BE2C (cell line): Measurements from ENCODE around the gene DENND1A.

Experiments used
- DNase-seq: peaks from one replicate; pipeline ENCODE4 v3.0.0-alpha.2; 2020
- H3K27me3 ChIP-seq: fragments of 250-450 bp; sonication (Bioruptor Pico); 2 replicates; pipeline ENCODE4 v1.5.1; 2020; ENCODE audit warnings: mild to moderate bottlenecking
- H3K36me3 ChIP-seq: fragments of 250-450 bp; sonication (Bioruptor Pico); 2 replicates; pipeline ENCODE4 v1.5.1; 2020; ENCODE audit warnings: mild to moderate bottlenecking
- H3K4me1 ChIP-seq: fragments of 250-450 bp; sonication (Bioruptor Pico); 2 replicates; pipeline ENCODE4 v1.5.1; 2020
- H3K4me3 ChIP-seq: 2 replicates; pipeline ENCODE4 v1.5.1; 2011; ENCODE audit warnings: low read depth, low read length
- H3K9me3 ChIP-seq: fragments of 250-450 bp; sonication (Bioruptor Pico); 2 replicates; pipeline ENCODE4 v1.5.1; 2020
- TF ChIP-seq, protein P1 (sequence below): IDR thresholded peaks from 2 replicates; pipeline ENCODE4 v1.5.1; 2012; ENCODE audit warnings: mild to moderate bottlenecking, low read depth, low read length

DENND1A gene

GRCh38 chr9:123407217-123407851, 522.6 kb downstream of the DENND1A start:
- Histone ChIP-seq H3K27me3 (no peaks in the 10 kb centered on the region), H3K9me3 (no peaks in the 10 kb centered on the region), H3K4me3 (peak overlapping the region; percentile 34), H3K4me1 (peaks cover 11% of the 10 kb centered on the region), H3K36me3 (no peaks in the 10 kb centered on the region)
- peak; percentile 40 for DNase-seq
- TF ChIP-seq, protein P1, sequence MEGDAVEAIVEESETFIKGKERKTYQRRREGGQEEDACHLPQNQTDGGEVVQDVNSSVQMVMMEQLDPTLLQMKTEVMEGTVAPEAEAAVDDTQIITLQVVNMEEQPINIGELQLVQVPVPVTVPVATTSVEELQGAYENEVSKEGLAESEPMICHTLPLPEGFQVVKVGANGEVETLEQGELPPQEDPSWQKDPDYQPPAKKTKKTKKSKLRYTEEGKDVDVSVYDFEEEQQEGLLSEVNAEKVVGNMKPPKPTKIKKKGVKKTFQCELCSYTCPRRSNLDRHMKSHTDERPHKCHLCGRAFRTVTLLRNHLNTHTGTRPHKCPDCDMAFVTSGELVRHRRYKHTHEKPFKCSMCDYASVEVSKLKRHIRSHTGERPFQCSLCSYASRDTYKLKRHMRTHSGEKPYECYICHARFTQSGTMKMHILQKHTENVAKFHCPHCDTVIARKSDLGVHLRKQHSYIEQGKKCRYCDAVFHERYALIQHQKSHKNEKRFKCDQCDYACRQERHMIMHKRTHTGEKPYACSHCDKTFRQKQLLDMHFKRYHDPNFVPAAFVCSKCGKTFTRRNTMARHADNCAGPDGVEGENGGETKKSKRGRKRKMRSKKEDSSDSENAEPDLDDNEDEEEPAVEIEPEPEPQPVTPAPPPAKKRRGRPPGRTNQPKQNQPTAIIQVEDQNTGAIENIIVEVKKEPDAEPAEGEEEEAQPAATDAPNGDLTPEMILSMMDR = no peak

- Histone ChIP-seq H3K4me3 (peak overlapping the region; percentile 34; the same call in 1 of the 2 replicates), H3K9me3 (no peaks in the 10 kb centered on the region), H3K27me3 (no peaks in the 10 kb centered on the region), H3K4me1 (peaks cover 11% of the 10 kb centered on the region), H3K36me3 (no peaks in the 10 kb centered on the region)
- peak; percentile 47 for DNase-seq
- TF ChIP-seq, protein P1 = no peak
Measured at GRCh38 chr9:123406691-123407216, 523.2 kb downstream of the DENND1A start.

DNA sequence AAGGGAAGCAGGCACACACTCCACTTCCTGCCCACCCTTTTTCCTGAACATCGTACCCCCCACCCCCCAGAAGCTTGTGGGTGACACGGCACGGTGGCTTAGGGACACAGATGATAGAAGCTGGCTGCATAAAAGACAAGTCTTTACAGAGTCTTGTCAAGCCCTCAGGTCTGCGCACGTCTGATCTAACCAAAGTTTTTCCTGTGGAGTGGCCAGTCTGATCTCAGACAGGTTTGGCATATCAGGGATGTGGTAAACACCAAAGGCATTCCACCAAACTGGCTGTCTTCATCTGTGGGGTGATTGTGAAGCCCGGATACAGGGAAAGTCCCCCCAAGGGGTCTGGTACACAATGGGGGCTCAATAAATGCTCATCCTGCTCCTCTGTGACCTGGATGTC, 523.9 kb downstream of the DENND1A start:
- Histone ChIP-seq H3K4me3 (no peak overlapping the region), H3K36me3 (no peaks in the 10 kb centered on the region), H3K9me3 (no peaks in the 10 kb centered on the region), H3K4me1 (peaks cover 11% of the 10 kb centered on the region), H3K27me3 (no peaks in the 10 kb centered on the region)
- DNase-seq = no peak
- TF ChIP-seq, protein P1 = no peak

GRCh38 chr9:123402981-123403509, 526.9 kb downstream of the DENND1A start:
- Histone ChIP-seq H3K4me3 (no peak overlapping the region), H3K36me3 (no peaks in the 10 kb centered on the region), H3K27me3 (no peaks in the 10 kb centered on the region), H3K9me3 (no peaks in the 10 kb centered on the region), H3K4me1 (peaks cover 11% of the 10 kb centered on the region)
- TF ChIP-seq, protein P1 = no peak
- DNase-seq = no peak

DNA sequence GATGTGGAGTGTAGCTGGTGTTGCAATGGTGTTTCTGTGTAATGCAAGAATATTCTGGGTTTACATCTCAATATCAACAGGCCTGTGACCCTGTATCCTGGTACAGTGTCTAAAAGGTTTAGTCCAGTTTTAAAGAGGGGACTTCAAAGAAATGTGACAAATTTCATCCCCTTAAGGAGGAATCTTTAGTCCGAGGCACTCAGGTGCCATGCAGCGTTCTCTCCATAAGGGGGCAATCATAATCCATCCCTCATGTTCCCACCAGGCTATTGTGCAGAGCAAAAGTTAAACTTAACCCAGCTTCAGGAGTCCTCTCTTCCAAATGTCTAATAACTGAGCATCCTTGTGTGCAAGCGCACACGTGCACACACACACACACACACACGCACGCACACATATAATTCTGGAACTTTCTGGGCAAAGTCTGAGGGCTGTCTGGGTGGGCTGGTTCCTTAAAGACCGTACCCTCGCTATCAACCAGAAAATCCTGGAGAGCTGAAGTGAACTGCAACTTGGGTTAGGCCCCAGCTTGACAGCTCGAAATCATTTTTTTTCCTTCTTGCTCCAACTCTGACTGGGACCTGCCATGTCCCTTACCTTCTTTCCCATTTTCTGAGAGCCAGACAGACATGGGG, 527.9 kb downstream of the DENND1A start:
- peak; percentile 52 for DNase-seq
- Histone ChIP-seq H3K4me1 (peaks cover 6% of the 10 kb centered on the region), H3K36me3 (no peaks in the 10 kb centered on the region), H3K9me3 (no peaks in the 10 kb centered on the region), H3K4me3 (no peak overlapping the region), H3K27me3 (no peaks in the 10 kb centered on the region)
- TF ChIP-seq, protein P1 = peak; percentile 98

DNA sequence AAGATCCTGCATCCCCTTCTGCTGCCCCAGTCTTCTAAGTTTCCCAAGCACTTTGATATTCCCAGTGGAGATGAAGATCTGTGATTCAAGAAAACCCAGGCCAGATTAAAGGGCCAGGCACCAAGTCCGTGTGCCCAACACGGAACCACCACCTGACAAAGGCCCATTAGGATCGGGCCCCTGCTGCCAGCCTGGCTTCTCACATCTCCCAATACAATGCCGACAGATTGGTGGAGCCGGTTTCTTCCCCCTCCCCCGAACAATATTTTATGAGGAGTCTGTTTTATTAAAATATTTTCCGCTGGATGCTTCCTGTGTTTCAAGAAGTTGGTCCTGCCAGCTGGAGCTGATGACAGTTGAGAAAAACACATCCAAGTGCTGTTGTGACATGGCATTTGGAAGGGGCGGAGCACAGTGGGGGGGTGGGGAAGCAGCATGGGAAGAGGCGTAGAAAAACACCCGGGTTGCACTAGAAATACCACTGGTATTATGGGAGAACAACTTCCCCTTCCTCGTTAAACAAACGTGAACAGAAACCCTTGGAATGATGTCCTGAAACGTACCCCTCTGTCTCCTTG, 528.9 kb downstream of the DENND1A start:
- H3K4me1 ChIP-seq = no peaks in the 10 kb centered on the region
- H3K4me3 ChIP-seq = no peak overlapping the region
- H3K36me3 ChIP-seq = no peaks in the 10 kb centered on the region
- H3K9me3 ChIP-seq = no peaks in the 10 kb centered on the region
- TF ChIP-seq, protein P1 = no peak
- no peaks in the 10 kb centered on the region for H3K27me3 ChIP-seq
- no peak for DNase-seq
